CD14-positive monocyte (primary cell): Measurements from ENCODE around the gene SNUPN. TPM values are rescaled to one million over a fixed set of nuclear protein-coding genes. Genes with fewer than 3 reads are reported as not detected.

Source experiments
- DNase-seq, 3 donors: peaks; one replicate each; pipeline ENCODE4 v3.0.0-alpha.2; 2011 to 2022
- H2AFZ ChIP-seq: 2 replicates; pipeline ENCODE4 v1.6.0; 2012; ENCODE audit warnings: mild to moderate bottlenecking, low read depth, low read length, inconsistent platforms; ENCODE audit not compliant: insufficient read depth, poor library complexity, severe bottlenecking
- H3K27ac ChIP-seq, 2 donors: 1 replicate in 1 of 2; 2 replicates in 1 of 2; pipeline ENCODE4 v1.5.1; 2012 to 2013; ENCODE audit warnings: low read length in 2 of 2, control low read depth in 1 of 2, inconsistent platforms in 1 of 2, low read depth in 1 of 2, mild to moderate bottlenecking in 1 of 2
- H3K27me3 ChIP-seq, 2 donors: one replicate each; pipeline versions ENCODE4 v1.6.0 to v1.6.1; 2011 to 2013; ENCODE audit warnings: low read length in 2 of 2; ENCODE audit not compliant: control insufficient read depth in 2 of 2, insufficient read depth in 2 of 2
- H3K36me3 ChIP-seq, 2 donors: replicated peaks in 1 of 2; 1 replicate in 1 of 2; 2 replicates in 1 of 2; pipeline versions ENCODE4 v1.5.1 to v1.6.1; 2012 to 2013; ENCODE audit warnings: low read length in 2 of 2, control low read depth in 1 of 2, inconsistent platforms in 1 of 2, mild to moderate bottlenecking in 1 of 2; ENCODE audit not compliant: insufficient read depth in 2 of 2, control insufficient read depth in 1 of 2
- H3K4me1 ChIP-seq, 2 donors: 1 replicate in 1 of 2; 2 replicates in 1 of 2; pipeline versions ENCODE4 v1.5.1 to v1.6.1; 2012 to 2013; ENCODE audit warnings: low read length in 2 of 2, control low read depth in 1 of 2, inconsistent platforms in 1 of 2, mild to moderate bottlenecking in 1 of 2, moderate library complexity in 1 of 2; ENCODE audit not compliant: insufficient read depth in 2 of 2, control insufficient read depth in 1 of 2
- H3K4me2 ChIP-seq: replicated peaks from 2 replicates; pipeline ENCODE3; 2012; ENCODE audit warnings: low read length, moderate library complexity, mild to moderate bottlenecking; ENCODE audit not compliant: poor library complexity, severe bottlenecking; ENCODE audit errors: extremely low read depth
- H3K4me3 ChIP-seq, 3 experiments: fragments of 200-600 bp in 1 of 3; sonication (generic) in 1 of 3; replicated peaks in 1 of 3; 1 replicate in 2 of 3; 2 replicates in 1 of 3; pipeline ENCODE4 v1.5.1; 2011 to 2013; ENCODE audit warnings: low read length in 3 of 3, mild to moderate bottlenecking in 3 of 3, control low read depth in 2 of 3, low read depth in 2 of 3, inconsistent platforms in 1 of 3, moderate library complexity in 1 of 3
- H3K79me2 ChIP-seq: 2 replicates; pipeline ENCODE4 v1.6.0; 2012; ENCODE audit warnings: mild to moderate bottlenecking, control low read depth, inconsistent platforms, low read length, moderate library complexity; ENCODE audit not compliant: insufficient read depth
- H3K9ac ChIP-seq: 2 replicates; pipeline ENCODE4 v1.6.0; 2017; ENCODE audit warnings: low read length, mild to moderate bottlenecking; ENCODE audit not compliant: insufficient read depth, poor library complexity, severe bottlenecking
- H3K9me3 ChIP-seq, 2 donors: replicated peaks in 1 of 2; 1 replicate in 1 of 2; 2 replicates in 1 of 2; pipeline versions ENCODE4 v1.5.1 to v1.6.1; 2012 to 2013; ENCODE audit warnings: low read length in 2 of 2, control low read depth in 1 of 2; ENCODE audit not compliant: control insufficient read depth in 1 of 2, insufficient read depth in 1 of 2
- H4K20me1 ChIP-seq: 2 replicates; pipeline ENCODE4 v1.6.0; 2012; ENCODE audit warnings: mild to moderate bottlenecking, low read length, control low read depth, moderate library complexity; ENCODE audit not compliant: insufficient read depth
- H3K27ac Mint-ChIP-seq, 7 donors: one replicate each; pipeline ENCODE4 v1.8.0; 2020; ENCODE audit warnings: mild to moderate bottlenecking in 7 of 7, mixed read lengths in 7 of 7, moderate library complexity in 6 of 7, inconsistent platforms in 2 of 7
- H3K27me3 Mint-ChIP-seq, 3 donors: one replicate each; pipeline ENCODE4 v1.8.0; 2021 to 2022; ENCODE audit warnings: low read depth in 3 of 3, mild to moderate bottlenecking in 3 of 3, mixed read lengths in 3 of 3, moderate library complexity in 3 of 3, inconsistent platforms in 1 of 3
- H3K36me3 Mint-ChIP-seq, 2 donors: one replicate each; pipeline ENCODE4 v1.8.0; 2020; ENCODE audit warnings: mixed read lengths in 2 of 2, inconsistent platforms in 1 of 2, mild to moderate bottlenecking in 1 of 2
- H3K4me1 Mint-ChIP-seq: one replicate; pipeline ENCODE4 v1.8.0; 2020; ENCODE audit warnings: mild to moderate bottlenecking, mixed read lengths
- H3K4me3 Mint-ChIP-seq, 2 donors: one replicate each; pipeline ENCODE4 v1.8.0; 2020; ENCODE audit warnings: mild to moderate bottlenecking in 2 of 2, mixed read lengths in 2 of 2, moderate library complexity in 1 of 2
- H3K9me3 Mint-ChIP-seq, 7 donors: one replicate each; pipeline ENCODE4 v1.8.0; 2020 to 2022; ENCODE audit warnings: mixed read lengths in 7 of 7, mild to moderate bottlenecking in 6 of 7, moderate library complexity in 6 of 7, inconsistent platforms in 2 of 7
- CTCF ChIP-seq: fragments of 200-600 bp; IDR thresholded peaks from one replicate; pipeline ENCODE4 v1.8.0; 2022; ENCODE audit warnings: antibody characterized with exemption, mild to moderate bottlenecking
- WGBS: methylation state at CpG from one replicate; pipeline ENCODE4 v1.1.5; 2013; ENCODE audit warnings: missing lambda C conversion rate; ENCODE audit not compliant: insufficient coverage; 5-methylcytosine and 5-hydroxymethylcytosine counted together
- intact Hi-C, 2 donors: fragments of 100-400 bp; cut with micrococcal nuclease; formaldehyde crosslinking; loops; one replicate each; pipeline versions ENCODE4 v1.15.0 to v1.15.1; 2023
- polyA plus RNA-seq, 3 donors: library from polyadenylated mRNA; depleted of rRNA in 1 of 3; unstranded in 2 of 3; stranded (reverse) in 1 of 3; fragments of 300-500 nt in 2 of 3; fragments of >200 nt in 1 of 3; fragmentation: Illumina TruSeq in 2 of 3; gene quantifications; 1 replicate in 2 of 3; 2 replicates in 1 of 3; pipeline ENCODE4 v1.2.3, GENCODE V29; 2012 to 2021

The SNUPN gene
- polyA plus RNA-seq, 3 donors: 11.7 to 31.8 (median 29.3) TPM

DNA sequence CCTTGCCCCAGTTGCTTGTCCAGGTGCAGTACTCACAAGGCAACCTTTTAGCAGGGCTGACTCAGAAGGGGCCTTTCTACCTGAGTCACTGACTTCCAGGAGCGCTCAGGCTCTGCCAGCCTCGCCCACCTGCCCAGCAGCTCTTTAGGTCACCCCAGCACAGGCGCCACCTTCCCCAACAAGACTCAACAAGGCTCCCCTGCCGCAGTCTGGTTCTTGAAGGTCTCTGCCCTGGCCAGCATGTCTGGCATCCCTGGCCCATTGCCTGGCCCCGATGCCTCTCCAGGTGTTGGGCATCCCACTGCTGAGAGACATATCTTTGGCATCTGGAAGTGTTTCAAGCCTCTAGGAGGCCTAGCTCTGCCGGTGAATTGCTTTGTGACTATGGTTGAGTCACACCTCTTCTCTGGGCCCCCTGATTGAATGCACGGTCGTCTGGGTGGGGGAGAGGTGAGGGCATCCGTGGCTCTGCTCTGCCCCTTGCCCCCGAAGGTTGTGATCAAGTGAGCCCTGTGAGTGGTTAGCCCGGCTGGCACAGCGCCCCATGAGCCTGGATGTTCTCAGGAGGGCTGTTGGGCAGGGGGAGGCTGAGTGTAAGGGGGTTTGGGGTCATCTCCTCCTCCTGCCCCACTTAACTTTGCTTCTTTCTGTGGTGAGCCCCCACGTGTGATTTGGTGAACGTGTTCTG lies 43.8 kb upstream of the SNUPN start:
- peaks cover 0 to 6% (median 3%) of the 10 kb centered on the region in 7 donors for H3K9me3 Mint-ChIP-seq
- H3K27ac ChIP-seq: no peak overlapping the region
- H3K27me3 Mint-ChIP-seq: peaks cover 0 to 7% (median 3%) of the 10 kb centered on the region in 3 donors
- H4K20me1 ChIP-seq: no peaks in the 10 kb centered on the region
- H3K79me2 ChIP-seq: no peaks in the 10 kb centered on the region
- H3K36me3 ChIP-seq: no peaks in the 10 kb centered on the region
- H3K36me3 Mint-ChIP-seq: no peaks in the 10 kb centered on the region
- DNase-seq: no peak
- peak overlapping the region in 1 of 7 donors; percentile 9 for H3K27ac Mint-ChIP-seq
- no peak overlapping the region for H3K4me2 ChIP-seq
- H2AFZ ChIP-seq: no peak overlapping the region
- intact Hi-C loops: no loop called here
- TF ChIP-seq CTCF: no peak
- H3K27me3 ChIP-seq: no peaks in the 10 kb centered on the region
- H3K4me3 Mint-ChIP-seq: no peak overlapping the region
- H3K4me1 ChIP-seq: peaks cover 18 to 20% of the 10 kb centered on the region in 2 donors
- no peaks in the 10 kb centered on the region for H3K9me3 ChIP-seq
- H3K4me1 Mint-ChIP-seq: peaks cover 18% of the 10 kb centered on the region
- H3K4me3 ChIP-seq: no peak overlapping the region
- WGBS: 97% methylated on average over 9 of the region's 14 CpGs
- H3K9ac ChIP-seq: no peak overlapping the region

GRCh38 chr15:75666823-75667501 lies 41.4 kb upstream of the SNUPN start:
- H3K27ac ChIP-seq: no peak overlapping the region
- no peaks in the 10 kb centered on the region for H3K79me2 ChIP-seq
- no peaks in the 10 kb centered on the region for H3K36me3 ChIP-seq
- H2AFZ ChIP-seq: no peak overlapping the region
- H3K4me2 ChIP-seq: no peak overlapping the region
- peaks cover 18% of the 10 kb centered on the region for H3K4me1 Mint-ChIP-seq
- H3K4me3 Mint-ChIP-seq: peak overlapping the region in 1 of 2 donors; percentile 20
- H3K27me3 ChIP-seq: no peaks in the 10 kb centered on the region
- H3K36me3 Mint-ChIP-seq: no peaks in the 10 kb centered on the region
- H3K9me3 Mint-ChIP-seq: peaks cover 0 to 6% (median 3%) of the 10 kb centered on the region in 7 donors
- peak overlapping the region in 4 of 7 donors; percentile 21 to 75 (median 56) for H3K27ac Mint-ChIP-seq
- H3K9ac ChIP-seq: no peak overlapping the region
- intact Hi-C loops: no loop called here
- H3K27me3 Mint-ChIP-seq: peaks cover 0 to 9% (median 2%) of the 10 kb centered on the region in 3 donors
- no peak for TF ChIP-seq CTCF
- peak in 2 of 3 donors; percentile 23 to 48 for DNase-seq
- no peaks in the 10 kb centered on the region for H4K20me1 ChIP-seq
- no peaks in the 10 kb centered on the region for H3K9me3 ChIP-seq
- peaks cover 18 to 20% of the 10 kb centered on the region in 2 donors for H3K4me1 ChIP-seq
- 93% methylated on average over 5 of the region's 15 CpGs for WGBS
- H3K4me3 ChIP-seq: no peak overlapping the region
